Ovary (tissue), 3 donors: ENCODE data around the gene IRF4.

ENCODE experiments used
- CTCF ChIP-seq, 3 donors: fragments of 450-650 bp in 2 of 3; fragments of 200-600 bp in 1 of 3; IDR thresholded peaks; one replicate each; pipeline versions ENCODE4 v1.5.1 to v1.8.0; 2016 to 2022; ENCODE audit warnings: antibody characterized with exemption in 3 of 3, mild to moderate bottlenecking in 1 of 3
- EP300 ChIP-seq: sonication (generic); formaldehyde crosslinking; IDR thresholded peaks from one replicate; pipeline ENCODE4 v1.6.1; 2017; ENCODE audit warnings: antibody characterized with exemption
- POLR2A ChIP-seq: fragments of 450-650 bp; IDR thresholded peaks from one replicate; pipeline ENCODE4 v1.6.1; 2017; ENCODE audit warnings: antibody characterized with exemption, mild to moderate bottlenecking, moderate library complexity
- donor health status: DM: no; HTN: no; CAD: no.

GRCh38 chr6:428047-428603 is 36.6 kb downstream of the IRF4 start:
- TF ChIP-seq POLR2A, result no peak
- no peak for TF ChIP-seq EP300
- no peak for TF ChIP-seq CTCF (IDR thresholded peaks at IDR 0.05)
